D721Med (cell line): ENCODE data around the gene DKK2.
A peak's percentile ranks its signal among the peaks of the same experiment; 100 is the strongest.
"Not testable (repeated sequence)": the region's sequence is repeated elsewhere in the genome, so short reads cannot be mapped to it uniquely, and the experiment has no call there.

Experiments
- DNase-seq: peaks from one replicate; pipeline ENCODE4 v3.0.0; 2011; ENCODE audit warnings: low spot score; ENCODE audit not compliant: insufficient read length
- FAIRE-seq: peaks from 2 replicates; lab custom pipeline; 2011; peaks lifted over from hg19 to GRCh38; lab: Jason Lieb, UNC
- TF ChIP-seq, protein P1 (sequence below): IDR thresholded peaks from 2 replicates; pipeline ENCODE4 v1.5.1; 2012; ENCODE audit warnings: mild to moderate bottlenecking, control low read depth; ENCODE audit not compliant: insufficient read depth; ENCODE audit errors: missing control alignments

The DKK2 gene

DNA sequence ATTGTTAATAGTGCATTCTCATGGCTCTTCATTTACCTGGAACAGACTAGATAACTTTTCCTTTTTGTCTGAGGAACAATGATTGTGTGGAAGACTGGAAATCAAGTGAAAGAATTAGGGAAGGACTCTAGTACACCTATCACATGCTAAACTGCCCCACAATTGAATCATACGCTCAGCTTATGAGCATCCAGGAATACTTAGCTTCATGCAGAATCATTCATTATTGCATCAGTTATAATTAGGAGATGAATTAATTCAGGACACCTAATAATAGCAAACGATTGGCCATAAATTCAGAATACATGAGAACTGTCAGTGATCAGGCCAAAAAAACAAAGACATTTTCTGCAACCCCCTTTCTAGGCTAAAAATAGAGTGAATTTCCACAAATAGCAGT is 106.9 kb downstream of the DKK2 start:
- TF ChIP-seq, protein P1, sequence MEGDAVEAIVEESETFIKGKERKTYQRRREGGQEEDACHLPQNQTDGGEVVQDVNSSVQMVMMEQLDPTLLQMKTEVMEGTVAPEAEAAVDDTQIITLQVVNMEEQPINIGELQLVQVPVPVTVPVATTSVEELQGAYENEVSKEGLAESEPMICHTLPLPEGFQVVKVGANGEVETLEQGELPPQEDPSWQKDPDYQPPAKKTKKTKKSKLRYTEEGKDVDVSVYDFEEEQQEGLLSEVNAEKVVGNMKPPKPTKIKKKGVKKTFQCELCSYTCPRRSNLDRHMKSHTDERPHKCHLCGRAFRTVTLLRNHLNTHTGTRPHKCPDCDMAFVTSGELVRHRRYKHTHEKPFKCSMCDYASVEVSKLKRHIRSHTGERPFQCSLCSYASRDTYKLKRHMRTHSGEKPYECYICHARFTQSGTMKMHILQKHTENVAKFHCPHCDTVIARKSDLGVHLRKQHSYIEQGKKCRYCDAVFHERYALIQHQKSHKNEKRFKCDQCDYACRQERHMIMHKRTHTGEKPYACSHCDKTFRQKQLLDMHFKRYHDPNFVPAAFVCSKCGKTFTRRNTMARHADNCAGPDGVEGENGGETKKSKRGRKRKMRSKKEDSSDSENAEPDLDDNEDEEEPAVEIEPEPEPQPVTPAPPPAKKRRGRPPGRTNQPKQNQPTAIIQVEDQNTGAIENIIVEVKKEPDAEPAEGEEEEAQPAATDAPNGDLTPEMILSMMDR: no peak
- DNase-seq (no peak), FAIRE-seq (peak; percentile 41)

DNA sequence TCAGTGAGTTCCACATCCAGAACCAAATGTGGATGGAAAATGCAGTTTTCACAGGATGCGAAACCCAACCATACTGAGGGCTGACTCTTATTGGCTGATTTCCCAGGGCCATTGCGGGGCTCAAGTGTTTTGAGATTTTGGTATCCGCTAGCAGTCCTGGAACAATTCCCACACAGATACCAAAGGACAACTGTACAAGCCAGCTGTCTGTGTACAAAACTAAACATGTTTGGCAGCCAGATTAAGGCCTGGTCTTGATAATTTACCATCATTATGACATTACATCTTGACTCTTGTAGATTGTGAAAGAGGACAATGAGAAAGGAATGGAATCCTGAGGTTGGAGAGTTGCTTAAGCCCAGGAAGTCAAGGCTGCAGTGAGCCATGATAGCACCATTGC is 121.9 kb downstream of the DKK2 start:
- no peak for FAIRE-seq
- DNase-seq: no peak
- TF ChIP-seq, protein P1: no peak

DNA sequence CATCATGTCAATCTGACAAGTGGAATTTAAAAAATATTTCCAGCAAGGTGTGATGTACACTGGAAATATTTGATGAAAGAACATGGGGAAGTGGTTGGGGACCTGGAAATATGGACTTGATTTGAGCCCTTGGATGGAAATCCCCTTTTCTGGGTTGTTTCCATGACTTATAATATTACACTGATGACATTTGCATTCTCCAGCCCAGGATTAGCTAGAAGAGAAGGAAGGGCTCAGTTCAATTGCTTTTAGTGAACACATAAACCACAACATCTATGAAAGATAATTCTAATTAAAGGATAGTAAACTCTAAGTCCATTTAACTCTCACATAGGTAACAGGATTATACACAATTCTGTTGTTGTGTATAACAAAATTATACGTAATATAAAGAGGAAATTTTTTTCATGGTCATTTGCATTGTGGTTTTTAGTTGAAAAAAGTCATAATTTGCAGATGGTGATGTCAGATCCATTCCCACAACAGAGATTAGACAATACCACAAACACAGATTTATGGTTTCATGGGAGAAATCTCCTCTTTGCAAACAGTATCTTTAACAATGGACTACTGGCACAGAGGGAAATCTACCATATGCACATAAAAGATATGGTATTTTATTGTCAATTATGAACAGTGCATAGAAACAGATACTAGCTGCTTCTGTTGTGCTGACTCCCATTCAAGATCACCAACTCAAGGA is 126.5 kb downstream of the DKK2 start:
- TF ChIP-seq, protein P1: no peak
- FAIRE-seq (peak; percentile 80), DNase-seq (no peak)

DNA sequence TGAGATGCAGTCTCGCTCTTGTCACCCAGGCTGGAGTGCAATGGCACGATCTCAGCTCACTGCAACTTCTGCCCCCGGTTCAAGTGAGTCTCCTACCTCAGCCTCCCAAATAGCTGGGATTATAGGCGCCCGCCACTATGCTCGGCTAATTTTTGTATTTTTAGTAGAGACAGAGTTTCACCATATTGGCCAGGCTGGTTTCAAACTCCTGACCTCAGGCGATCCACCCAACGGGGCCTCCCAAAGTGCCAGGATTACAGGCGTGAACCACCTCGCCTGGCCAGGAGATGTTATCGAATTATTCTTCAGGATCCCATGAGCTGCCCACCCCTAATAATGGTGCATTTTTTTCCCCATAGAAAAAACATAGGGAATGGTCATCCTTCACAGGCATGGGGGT is 128.1 kb downstream of the DKK2 start:
- not testable (repeated sequence) for DNase-seq, FAIRE-seq

DNA sequence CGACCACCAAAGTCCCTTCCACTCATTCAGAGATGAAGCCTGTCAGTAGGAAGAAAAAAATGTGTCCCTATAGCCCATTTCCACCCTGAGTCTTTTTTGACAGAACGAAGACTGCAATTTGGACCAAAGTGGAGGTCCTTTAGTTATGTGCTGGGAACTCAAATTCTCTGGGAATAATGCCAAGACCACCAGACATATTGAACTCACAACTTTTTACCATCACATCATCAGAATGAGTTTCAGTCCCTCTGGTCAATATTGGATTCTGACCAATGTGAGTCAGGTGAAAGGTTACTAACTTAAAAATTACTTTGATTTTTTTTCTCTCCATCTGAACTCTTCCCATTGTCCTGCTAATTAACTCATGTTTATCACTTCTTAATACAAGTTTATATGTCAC is 128.9 kb downstream of the DKK2 start:
- FAIRE-seq: no peak
- no peak for DNase-seq
- TF ChIP-seq, protein P1: no peak

DNA sequence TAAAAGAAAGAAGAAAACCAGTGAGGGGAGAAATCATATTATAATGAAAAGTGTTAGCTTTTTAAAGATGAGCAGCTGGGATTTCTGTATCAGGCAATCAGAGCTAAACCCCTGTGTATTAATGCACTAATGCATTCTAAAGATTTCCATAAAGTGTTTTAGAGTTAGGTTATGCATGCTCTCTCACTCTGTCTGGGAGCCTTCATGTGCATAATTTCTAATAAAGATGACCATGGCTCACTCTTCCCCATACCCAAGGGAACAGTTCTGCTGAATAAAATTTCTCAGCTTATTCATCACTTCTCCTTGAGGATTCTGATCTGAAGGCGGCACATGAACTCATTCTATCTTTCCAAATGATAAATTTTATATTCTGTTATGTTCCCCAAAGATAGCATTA is 129.4 kb downstream of the DKK2 start:
- no peak for FAIRE-seq
- TF ChIP-seq, protein P1: no peak
- no peak for DNase-seq

DNA sequence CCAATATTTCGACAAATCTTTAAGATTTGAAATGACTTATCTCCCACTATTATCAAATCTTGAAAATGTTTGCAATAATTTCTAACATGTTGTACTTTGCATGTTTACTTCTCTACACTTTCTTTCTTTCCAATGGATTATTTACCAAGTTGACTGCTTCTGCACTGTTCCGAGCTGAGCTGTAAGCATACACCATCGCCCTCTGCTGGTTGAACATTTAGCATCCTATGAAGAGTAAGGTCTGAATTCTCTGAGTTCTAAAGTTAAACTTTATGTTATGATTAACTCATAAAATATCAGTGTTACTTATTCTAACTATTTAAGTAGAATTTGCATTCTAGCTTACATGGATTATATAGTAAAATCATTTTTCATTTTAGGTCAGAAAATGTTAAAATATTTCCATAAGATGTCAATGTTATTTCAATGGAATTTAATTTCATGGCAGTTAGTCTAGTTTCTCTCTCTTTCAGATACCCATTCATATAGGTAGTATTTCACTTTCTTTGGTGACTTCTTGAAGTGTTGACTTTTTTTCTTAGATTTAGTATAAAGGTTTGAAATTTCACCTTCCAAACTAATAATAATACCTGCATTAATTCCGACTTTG is 137.4 kb downstream of the DKK2 start:
- FAIRE-seq (peak; percentile 67), DNase-seq (no peak)
- TF ChIP-seq, protein P1: peak; percentile 71
